Pons (tissue), 1 donor: Measurements from ENCODE around the gene OR6C3.
"Not testable (repeated sequence)": the region's sequence is repeated elsewhere in the genome, so short reads cannot be mapped to it uniquely, and the experiment has no call there.

Source experiments
- DNase-seq: peaks from one replicate; pipeline ENCODE4 v3.0.0-alpha.2; 2016; ENCODE audit warnings: low spot score

The OR6C3 gene

DNA sequence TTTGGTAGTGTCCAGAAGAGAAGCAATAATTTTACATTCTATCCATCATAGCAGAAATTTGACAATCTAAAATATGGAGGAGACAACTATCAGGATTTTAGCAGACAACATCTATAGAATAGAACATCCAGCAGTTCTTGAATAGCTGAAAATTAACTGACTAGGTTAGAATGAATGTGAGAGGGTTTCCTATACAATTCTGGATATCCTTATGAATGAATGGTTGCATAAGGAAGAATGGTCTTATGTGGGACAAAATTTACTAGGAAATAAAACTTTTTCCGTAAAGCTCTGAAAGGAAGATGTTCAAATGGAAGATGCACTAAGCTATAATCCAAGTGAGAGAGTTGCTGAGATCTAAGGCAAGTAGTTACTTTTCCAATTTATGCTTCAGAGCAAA, at the start of gene OR6C3:
OR6C3 (plus strand) TSS at position 301 of the 400 bp plus-strand sequence. CDS start 955 bp downstream, outside the sequence.
- DNase-seq = no peak

- DNase-seq = peak; percentile 76
These were observed 49.6 kb upstream of the OR6C3 start for GRCh38 chr12:55280991-55281390.

- no peak for DNase-seq
These were observed 40.5 kb upstream of the OR6C3 start for GRCh38 chr12:55289999-55290398.

DNA sequence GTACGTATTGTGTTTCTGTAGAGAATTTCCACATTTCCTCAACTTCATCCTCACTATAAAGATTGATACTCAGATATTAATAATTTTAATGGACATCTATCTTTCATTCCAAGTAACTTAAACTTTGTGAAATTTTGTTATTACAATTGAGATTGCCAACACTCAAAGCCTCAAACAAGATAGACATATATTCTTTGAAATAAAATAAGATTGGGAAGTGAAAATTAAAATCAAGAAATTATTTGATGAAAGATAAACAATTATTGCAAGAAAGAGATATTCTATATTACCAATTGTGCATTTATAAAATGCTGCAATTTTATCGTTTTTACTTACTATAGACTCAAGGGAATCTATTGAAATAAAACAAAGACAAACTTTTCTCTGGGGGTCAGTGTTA, 34.1 kb upstream of the OR6C3 start, which contains the start of gene OR6C6:
OR6C6 (minus strand) TSS at position 101 of the 400 bp plus-strand sequence. CDS start 1,337 bp downstream, outside the sequence.
- no peak for DNase-seq

DNA sequence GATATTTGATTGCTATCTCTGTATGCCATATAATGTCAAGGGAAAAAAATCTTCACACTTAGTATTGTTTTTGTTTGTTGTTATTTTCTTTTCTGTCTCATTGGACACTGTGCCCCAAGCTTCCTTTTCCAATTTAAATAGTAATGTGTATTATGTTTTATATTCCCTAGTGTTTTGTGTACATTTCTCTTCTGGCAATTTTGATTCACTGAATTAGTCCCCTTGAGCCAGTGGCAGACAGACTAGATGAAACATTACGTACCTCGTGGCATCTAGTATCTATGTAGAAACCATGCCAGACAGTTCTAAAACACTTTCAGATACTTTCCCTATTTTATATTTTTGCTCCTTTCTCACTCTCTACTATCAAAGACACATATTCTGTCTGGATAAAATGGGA, 16.5 kb upstream of the OR6C3 start, which contains the start of gene OR6C1:
OR6C1 (plus strand) TSS at position 301 of the 400 bp plus-strand sequence. CDS start 6,257 bp downstream, outside the sequence.
- DNase-seq = no peak

DNA sequence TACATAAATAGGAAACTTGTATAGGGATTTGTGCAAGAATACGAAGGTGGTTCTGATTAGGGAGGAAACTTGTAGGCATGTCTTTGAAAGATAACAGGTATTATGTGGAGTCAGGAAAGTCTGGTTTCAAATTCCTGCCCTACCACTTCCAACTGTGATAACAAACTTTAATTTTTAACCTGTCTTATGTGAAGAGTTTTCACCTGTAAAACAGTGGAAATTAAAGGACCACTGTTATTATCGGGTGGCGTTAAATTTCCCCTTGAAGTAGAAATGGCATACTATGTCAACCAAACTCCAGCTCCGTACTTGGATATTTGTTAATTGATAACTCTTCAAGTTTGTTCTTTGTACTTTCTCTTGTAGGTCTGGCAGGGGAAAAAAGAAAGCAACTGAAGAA, 10.3 kb upstream of the OR6C3 start:
- DNase-seq = no peak

GRCh38 chr12:55325801-55326200, 4.7 kb upstream of the OR6C3 start:
- DNase-seq = not testable (repeated sequence)

GRCh38 chr12:55336002-55336401, 5.5 kb downstream of the OR6C3 start:
- no peak for DNase-seq

DNA sequence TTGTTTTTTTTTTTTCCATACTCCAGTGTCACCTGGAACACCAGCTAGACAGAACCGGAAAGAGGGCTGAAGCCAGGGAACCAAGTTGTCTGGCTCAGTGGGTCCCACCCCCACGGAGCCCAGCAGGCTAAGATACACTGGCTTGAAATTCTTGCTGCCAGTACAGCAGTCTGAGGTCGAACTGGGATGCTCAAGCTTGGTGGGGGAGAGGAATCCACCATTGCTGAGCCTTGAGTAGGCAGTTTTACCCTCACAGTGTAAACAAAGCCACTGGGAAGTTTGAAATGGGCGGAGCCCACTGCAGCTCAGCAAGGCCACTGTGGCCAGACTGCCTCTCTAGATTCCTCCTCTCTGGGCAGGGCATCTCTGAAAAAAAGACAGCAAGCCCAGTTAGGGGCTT, 24.8 kb downstream of the OR6C3 start:
- not testable (repeated sequence) for DNase-seq

- DNase-seq = no peak
These were observed 32.1 kb downstream of the OR6C3 start, which contains the start of gene OR6C75 for GRCh38 chr12:55362675-55363074. OR6C75 (plus strand) TSS chr12:55362975; CDS start chr12:55365111, 2,136 bp downstream.

GRCh38 chr12:55365086-55365485, 34.5 kb downstream of the OR6C3 start:
- no peak for DNase-seq

- DNase-seq = no peak
These were observed 42.0 kb downstream of the OR6C3 start for GRCh38 chr12:55372521-55372920.
